ENCODE results near the gene BOD1L2.

BOD1L2 gene

DNA sequence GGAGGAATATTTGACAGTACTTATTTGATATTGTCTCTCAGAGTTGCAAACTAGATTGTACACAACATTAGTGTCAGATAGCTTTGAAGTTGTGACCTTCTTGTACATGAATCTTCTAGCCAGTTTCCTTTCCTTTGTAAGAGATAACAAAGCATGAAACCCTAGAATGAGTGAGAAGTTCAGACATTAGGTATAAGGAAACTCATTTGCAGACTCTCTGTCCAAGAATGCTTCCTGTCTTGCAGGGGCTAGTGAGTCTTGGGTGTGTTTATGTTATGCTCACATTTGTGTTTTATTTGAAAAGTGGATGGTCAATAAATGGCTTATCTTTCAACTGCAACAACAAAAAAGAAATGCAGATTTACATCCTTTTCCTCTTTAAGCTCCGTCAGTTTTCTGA lies 1.4 kb downstream of the BOD1L2 start:
- H3K4me3 ChIP-seq (ENCODE audit: low read depth, low read length) = no peak overlapping the region
- ChIA-PET CTCF (no interaction called here), POLR2A (no interaction called here)
- TF ChIP-seq, protein P1, sequence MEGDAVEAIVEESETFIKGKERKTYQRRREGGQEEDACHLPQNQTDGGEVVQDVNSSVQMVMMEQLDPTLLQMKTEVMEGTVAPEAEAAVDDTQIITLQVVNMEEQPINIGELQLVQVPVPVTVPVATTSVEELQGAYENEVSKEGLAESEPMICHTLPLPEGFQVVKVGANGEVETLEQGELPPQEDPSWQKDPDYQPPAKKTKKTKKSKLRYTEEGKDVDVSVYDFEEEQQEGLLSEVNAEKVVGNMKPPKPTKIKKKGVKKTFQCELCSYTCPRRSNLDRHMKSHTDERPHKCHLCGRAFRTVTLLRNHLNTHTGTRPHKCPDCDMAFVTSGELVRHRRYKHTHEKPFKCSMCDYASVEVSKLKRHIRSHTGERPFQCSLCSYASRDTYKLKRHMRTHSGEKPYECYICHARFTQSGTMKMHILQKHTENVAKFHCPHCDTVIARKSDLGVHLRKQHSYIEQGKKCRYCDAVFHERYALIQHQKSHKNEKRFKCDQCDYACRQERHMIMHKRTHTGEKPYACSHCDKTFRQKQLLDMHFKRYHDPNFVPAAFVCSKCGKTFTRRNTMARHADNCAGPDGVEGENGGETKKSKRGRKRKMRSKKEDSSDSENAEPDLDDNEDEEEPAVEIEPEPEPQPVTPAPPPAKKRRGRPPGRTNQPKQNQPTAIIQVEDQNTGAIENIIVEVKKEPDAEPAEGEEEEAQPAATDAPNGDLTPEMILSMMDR (IDR thresholded peaks at IDR 0.05; ENCODE audit: insufficient read depth, low read length, missing control alignments) = no peak
- DNase-seq (ENCODE audit: low read depth, low spot score) = no peak

GRCh38 chr18:57149051-57149450 lies 2.2 kb downstream of the BOD1L2 start:
- H3K4me3 ChIP-seq (ENCODE audit: low read depth, low read length) = no peak overlapping the region
- ChIA-PET CTCF (no interaction called here), POLR2A (no interaction called here)
- DNase-seq (ENCODE audit: low read depth, low spot score) = no peak
- TF ChIP-seq, protein P1 (IDR thresholded peaks at IDR 0.05; ENCODE audit: insufficient read depth, low read length, missing control alignments) = no peak

DNA sequence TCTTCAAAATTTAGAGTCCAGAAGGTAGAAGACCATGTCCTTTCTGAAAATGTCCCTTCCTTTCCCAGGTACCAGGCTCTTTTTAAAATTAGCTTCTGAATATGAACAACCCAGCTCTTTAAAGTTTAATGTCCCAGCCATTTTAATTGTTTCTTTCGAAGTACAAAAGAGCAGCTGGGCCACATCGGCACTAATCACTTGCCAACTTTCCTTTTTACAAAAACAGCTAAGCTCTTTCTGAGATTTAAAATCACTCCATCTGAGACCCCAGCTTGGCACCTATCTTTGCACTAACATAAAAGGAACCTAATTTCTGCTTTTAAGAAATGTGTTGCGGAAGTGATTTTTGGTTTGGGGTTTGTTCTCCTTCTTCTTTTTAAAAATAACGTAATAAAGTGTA lies 2.6 kb downstream of the BOD1L2 start:
- POLR2A ChIA-PET = no interaction called here
- CTCF ChIA-PET = no interaction called here

GRCh38 chr18:57150081-57150480 lies 3.2 kb downstream of the BOD1L2 start:
- CTCF ChIA-PET = no interaction called here
- DNase-seq (ENCODE audit: low read depth, low spot score) = no peak
- TF ChIP-seq, protein P1 (IDR thresholded peaks at IDR 0.05; ENCODE audit: insufficient read depth, low read length, missing control alignments) = no peak
- H3K4me3 ChIP-seq (ENCODE audit: low read depth, low read length) = no peak overlapping the region
- POLR2A ChIA-PET = no interaction called here

More for the DNA sequence above, 2.6 kb downstream of the BOD1L2 start:
- no peak for DNase-seq (ENCODE audit: low read depth, low spot score)
- TF ChIP-seq, protein P1 (IDR thresholded peaks at IDR 0.05; ENCODE audit: insufficient read depth, low read length, missing control alignments) = no peak
- no peak overlapping the region for H3K4me3 ChIP-seq (ENCODE audit: low read depth, low read length)

DNA sequence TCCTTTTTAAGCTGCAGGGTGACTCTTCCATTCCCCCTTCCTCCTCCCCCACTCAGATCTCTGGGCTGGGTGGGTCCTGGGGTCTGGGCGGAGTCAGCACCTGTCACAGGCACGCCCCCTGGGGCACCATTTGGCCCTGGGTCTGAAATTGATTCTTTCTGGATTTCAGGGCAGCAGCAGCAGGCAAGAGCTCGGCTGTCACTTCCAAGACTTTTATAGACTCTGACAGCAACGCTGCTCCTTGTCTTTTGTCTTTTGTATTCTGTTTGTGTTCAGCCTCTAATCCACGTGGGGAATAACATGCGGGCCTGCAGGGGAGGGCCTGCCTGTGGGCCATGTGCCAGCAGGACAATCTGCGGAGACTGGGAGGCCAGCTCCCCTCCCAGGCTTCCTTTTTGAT lies 3.9 kb downstream of the BOD1L2 start:
- TF ChIP-seq, protein P1 (IDR thresholded peaks at IDR 0.05; ENCODE audit: insufficient read depth, low read length, missing control alignments) = no peak
- DNase-seq (ENCODE audit: low read depth, low spot score) = no peak
- CTCF ChIA-PET = no interaction called here
- POLR2A ChIA-PET = no interaction called here
- no peak overlapping the region for H3K4me3 ChIP-seq (ENCODE audit: low read depth, low read length)

GRCh38 chr18:57154191-57154830 lies 7.4 kb downstream of the BOD1L2 start:
- DNase-seq (ENCODE audit: low read depth, low spot score) = no peak
- ChIA-PET CTCF (no interaction called here), POLR2A (no interaction called here)
- H3K4me3 ChIP-seq (ENCODE audit: low read depth, low read length) = no peak overlapping the region
- TF ChIP-seq, protein P1 (IDR thresholded peaks at IDR 0.05; ENCODE audit: insufficient read depth, low read length, missing control alignments) = no peak

Data from AG04449 (cell line).